ENCODE measurements around the gene FBXW2. TPM values are rescaled to one million over a fixed set of nuclear protein-coding genes. Genes with fewer than 3 reads are reported as not detected.
A peak's percentile ranks its signal among the peaks of the same experiment; 100 is the strongest.

FBXW2 gene
- total and polyA plus RNA-seq, 8 donors = 47.9 to 93.4 (median 50.9) TPM

GRCh38 chr9:120783602-120784047 is 9.6 kb downstream of the FBXW2 start:
- no peaks in the 10 kb centered on the region for H3K9me3 ChIP-seq
- intact Hi-C loops (cut with DNase I) = no loop called here
- TF ChIP-seq, protein P1, sequence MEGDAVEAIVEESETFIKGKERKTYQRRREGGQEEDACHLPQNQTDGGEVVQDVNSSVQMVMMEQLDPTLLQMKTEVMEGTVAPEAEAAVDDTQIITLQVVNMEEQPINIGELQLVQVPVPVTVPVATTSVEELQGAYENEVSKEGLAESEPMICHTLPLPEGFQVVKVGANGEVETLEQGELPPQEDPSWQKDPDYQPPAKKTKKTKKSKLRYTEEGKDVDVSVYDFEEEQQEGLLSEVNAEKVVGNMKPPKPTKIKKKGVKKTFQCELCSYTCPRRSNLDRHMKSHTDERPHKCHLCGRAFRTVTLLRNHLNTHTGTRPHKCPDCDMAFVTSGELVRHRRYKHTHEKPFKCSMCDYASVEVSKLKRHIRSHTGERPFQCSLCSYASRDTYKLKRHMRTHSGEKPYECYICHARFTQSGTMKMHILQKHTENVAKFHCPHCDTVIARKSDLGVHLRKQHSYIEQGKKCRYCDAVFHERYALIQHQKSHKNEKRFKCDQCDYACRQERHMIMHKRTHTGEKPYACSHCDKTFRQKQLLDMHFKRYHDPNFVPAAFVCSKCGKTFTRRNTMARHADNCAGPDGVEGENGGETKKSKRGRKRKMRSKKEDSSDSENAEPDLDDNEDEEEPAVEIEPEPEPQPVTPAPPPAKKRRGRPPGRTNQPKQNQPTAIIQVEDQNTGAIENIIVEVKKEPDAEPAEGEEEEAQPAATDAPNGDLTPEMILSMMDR (IDR thresholded peaks at IDR 0.05) = no peak
- DNase-seq (no peak), ATAC-seq (no peak)
- H3K27me3 ChIP-seq = no peaks in the 10 kb centered on the region
- peaks cover 0 to 46% of the 10 kb centered on the region in 2 donors for H3K36me3 ChIP-seq
- H3K4me1 ChIP-seq = peaks cover 5 to 75% of the 10 kb centered on the region in 2 donors
- peak overlapping the region in 1 of 2 donors; percentile 73 for H3K27ac ChIP-seq
- no peak overlapping the region for H3K4me3 ChIP-seq

DNA sequence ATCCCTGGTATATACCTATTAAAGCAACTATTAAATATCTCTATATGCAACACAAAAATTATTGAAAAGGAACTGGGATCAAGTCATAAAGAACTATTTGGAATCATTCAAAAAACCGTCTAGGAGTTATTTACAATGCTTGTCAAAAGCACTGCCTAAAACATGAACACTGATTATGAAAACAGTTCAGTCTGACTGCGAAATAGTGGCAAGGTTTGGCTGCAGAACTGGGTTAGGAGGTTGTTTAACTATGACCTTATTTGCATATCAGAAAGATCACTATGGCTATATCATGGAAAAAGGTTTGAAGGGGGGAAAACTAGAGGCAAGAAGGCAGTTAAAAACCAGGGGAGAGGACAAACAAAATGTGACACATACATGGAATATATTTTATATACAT is 12.0 kb downstream of the FBXW2 start:
- Histone ChIP-seq H3K27ac (no peak overlapping the region), H3K4me3 (no peak overlapping the region), H3K9me3 (no peaks in the 10 kb centered on the region), H3K27me3 (no peaks in the 10 kb centered on the region), H3K36me3 (peaks cover 4 to 53% of the 10 kb centered on the region in 2 donors), H3K4me1 (peaks cover 0 to 62% of the 10 kb centered on the region in 2 donors)
- TF ChIP-seq, protein P1 (IDR thresholded peaks at IDR 0.05) = no peak
- DNase-seq (no peak), ATAC-seq (no peak)
- intact Hi-C loops (cut with DNase I) = no loop called here

GRCh38 chr9:120780367-120780766 is 12.8 kb downstream of the FBXW2 start:
- TF ChIP-seq, protein P1 (IDR thresholded peaks at IDR 0.05) = no peak
- Histone ChIP-seq H3K27me3 (no peaks in the 10 kb centered on the region), H3K4me1 (peaks cover 0 to 56% of the 10 kb centered on the region in 2 donors), H3K36me3 (peaks cover 4 to 58% of the 10 kb centered on the region in 2 donors), H3K4me3 (no peak overlapping the region), H3K9me3 (no peaks in the 10 kb centered on the region), H3K27ac (no peak overlapping the region)
- intact Hi-C loops (cut with DNase I) = no loop called here
- ATAC-seq (no peak), DNase-seq (no peak)

DNA sequence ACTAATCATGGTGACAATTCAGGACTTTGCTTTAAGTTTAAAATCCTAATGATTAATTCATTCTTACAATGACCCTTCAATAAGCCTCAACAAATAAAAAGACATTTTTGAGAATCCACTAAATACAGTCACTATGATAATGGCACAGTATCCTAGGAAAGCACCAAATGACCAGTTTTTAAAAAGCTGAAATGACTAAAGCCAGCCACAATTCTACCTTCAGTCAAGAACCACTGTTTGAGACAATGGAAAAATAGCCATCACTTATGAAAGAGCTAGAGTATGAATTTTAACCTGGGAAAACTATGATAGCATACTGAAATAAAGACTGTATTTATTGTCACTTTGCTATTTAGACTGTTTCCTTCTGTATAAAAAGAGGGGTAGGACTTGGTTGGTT is 14.0 kb downstream of the FBXW2 start:
- TF ChIP-seq, protein P1 (IDR thresholded peaks at IDR 0.05) = no peak
- intact Hi-C loops (cut with DNase I) = no loop called here
- Histone ChIP-seq H3K27ac (peak overlapping the region; percentile 52 to 57), H3K4me1 (peaks cover 0 to 45% of the 10 kb centered on the region in 2 donors), H3K4me3 (no peak overlapping the region), H3K9me3 (no peaks in the 10 kb centered on the region), H3K36me3 (peaks cover 4 to 58% of the 10 kb centered on the region in 2 donors), H3K27me3 (no peaks in the 10 kb centered on the region)
- no peak for DNase-seq
- ATAC-seq = no peak

DNA sequence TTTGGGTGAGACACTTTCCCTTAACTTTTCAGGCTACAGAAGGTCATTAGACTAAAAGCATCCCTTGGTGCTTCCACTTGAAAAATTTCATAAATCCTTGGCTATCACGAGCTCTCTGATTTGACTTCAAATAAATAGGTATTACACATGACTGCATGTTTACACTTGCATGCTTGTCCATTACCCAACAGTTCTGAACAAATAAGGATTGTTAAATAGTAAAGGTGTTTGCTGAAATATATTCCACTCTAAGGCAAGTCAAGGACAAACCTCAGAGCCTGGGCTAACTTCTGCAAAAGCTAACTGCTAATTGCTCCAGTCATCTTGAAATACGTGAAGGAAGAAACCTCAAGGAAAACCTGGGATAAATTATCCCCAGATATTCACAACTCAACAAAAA is 14.5 kb downstream of the FBXW2 start:
- peak; percentile 92 for ATAC-seq
- Histone ChIP-seq H3K27me3 (no peaks in the 10 kb centered on the region), H3K4me1 (peaks cover 0 to 40% of the 10 kb centered on the region in 2 donors), H3K27ac (peak overlapping the region; percentile 52 to 57), H3K4me3 (no peak overlapping the region), H3K9me3 (no peaks in the 10 kb centered on the region), H3K36me3 (peaks cover 4 to 62% of the 10 kb centered on the region in 2 donors)
- intact Hi-C loops (cut with DNase I) = no loop called here
- TF ChIP-seq, protein P1 (IDR thresholded peaks at IDR 0.05) = no peak
- peak in 1 of 4 donors; percentile 14 for DNase-seq

All from left lung (tissue), 10 donors.